GM12878 (cell line): ENCODE measurements around the gene ISG20.

Experiments used
- CHD2 ChIP-seq: IDR thresholded peaks from 2 replicates; pipeline ENCODE4 v1.6.1; 2011; ENCODE audit warnings: low read depth, low read length, improper control_type of control experiment, borderline replicate concordance
- HDAC2 ChIP-seq: fragments of 200-600 bp; sonication (generic); IDR thresholded peaks from 2 replicates; pipeline ENCODE4 v1.6.1; 2017
- RCOR1 ChIP-seq: conservative IDR thresholded peaks from 2 replicates; pipeline ENCODE4 v1.6.1; 2012; ENCODE audit warnings: low read depth, low read length, improper control_type of control experiment
- SP1 ChIP-seq: IDR thresholded peaks from one replicate; pipeline ENCODE4 v1.6.1; 2011; ENCODE audit warnings: low read depth, low read length
- SPI1 ChIP-seq: IDR thresholded peaks from 2 replicates; pipeline ENCODE4 v1.6.1; 2011; ENCODE audit warnings: low read depth, mild to moderate bottlenecking, low read length, moderate library complexity, borderline replicate concordance; ENCODE audit not compliant: insufficient read depth
- STAT3 ChIP-seq: IDR thresholded peaks from 2 replicates; pipeline ENCODE4 v1.6.1; 2011; ENCODE audit warnings: low read depth, low read length, improper control_type of control experiment
- TF ChIP-seq, protein P1 (sequence below): fragments of 450-650 bp; IDR thresholded peaks from 2 replicates; pipeline ENCODE4 v1.6.1; 2017; ENCODE audit warnings: mild to moderate bottlenecking, moderate library complexity
- TF ChIP-seq, protein P2 (sequence below): fragments of 450-650 bp; formaldehyde crosslinking; IDR thresholded peaks from 2 replicates; pipeline ENCODE4 v1.4.0; 2022; ENCODE audit warnings: mild to moderate bottlenecking, moderate library complexity
- TF ChIP-seq, protein P3 (sequence below): fragments of 150-350 bp; IDR thresholded peaks from 2 replicates; pipeline ENCODE4 v1.6.1; 2016; ENCODE audit warnings: low read depth, low read length

DNA sequence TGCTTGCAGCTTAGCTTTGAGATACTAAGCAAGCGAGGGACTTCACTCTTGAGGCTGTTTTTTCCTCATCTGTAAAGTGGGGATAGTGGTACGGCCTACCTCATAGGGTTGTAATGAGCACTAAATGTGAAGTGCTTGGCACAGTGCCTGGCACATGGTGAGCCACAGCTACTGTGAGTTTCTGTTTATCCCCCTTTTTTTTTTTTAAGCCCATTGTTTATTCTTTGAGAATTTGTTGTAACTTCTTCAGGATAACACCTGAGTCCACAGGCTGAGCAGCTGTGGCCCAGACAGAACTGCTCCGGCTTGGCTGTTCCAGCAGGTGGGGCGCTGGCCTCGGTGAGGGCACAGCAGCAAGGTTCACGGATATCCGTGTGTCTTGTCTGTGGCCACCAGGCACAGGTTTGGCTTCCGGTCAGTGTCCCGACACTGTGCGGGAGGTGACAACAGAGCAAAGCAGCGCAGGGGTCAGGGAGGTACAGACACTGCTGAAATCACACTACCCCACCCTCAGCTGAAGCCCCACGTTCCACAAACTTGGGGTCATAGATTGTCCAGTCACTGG is 7.3 kb upstream of the ISG20 start:
- TF ChIP-seq, protein P1, sequence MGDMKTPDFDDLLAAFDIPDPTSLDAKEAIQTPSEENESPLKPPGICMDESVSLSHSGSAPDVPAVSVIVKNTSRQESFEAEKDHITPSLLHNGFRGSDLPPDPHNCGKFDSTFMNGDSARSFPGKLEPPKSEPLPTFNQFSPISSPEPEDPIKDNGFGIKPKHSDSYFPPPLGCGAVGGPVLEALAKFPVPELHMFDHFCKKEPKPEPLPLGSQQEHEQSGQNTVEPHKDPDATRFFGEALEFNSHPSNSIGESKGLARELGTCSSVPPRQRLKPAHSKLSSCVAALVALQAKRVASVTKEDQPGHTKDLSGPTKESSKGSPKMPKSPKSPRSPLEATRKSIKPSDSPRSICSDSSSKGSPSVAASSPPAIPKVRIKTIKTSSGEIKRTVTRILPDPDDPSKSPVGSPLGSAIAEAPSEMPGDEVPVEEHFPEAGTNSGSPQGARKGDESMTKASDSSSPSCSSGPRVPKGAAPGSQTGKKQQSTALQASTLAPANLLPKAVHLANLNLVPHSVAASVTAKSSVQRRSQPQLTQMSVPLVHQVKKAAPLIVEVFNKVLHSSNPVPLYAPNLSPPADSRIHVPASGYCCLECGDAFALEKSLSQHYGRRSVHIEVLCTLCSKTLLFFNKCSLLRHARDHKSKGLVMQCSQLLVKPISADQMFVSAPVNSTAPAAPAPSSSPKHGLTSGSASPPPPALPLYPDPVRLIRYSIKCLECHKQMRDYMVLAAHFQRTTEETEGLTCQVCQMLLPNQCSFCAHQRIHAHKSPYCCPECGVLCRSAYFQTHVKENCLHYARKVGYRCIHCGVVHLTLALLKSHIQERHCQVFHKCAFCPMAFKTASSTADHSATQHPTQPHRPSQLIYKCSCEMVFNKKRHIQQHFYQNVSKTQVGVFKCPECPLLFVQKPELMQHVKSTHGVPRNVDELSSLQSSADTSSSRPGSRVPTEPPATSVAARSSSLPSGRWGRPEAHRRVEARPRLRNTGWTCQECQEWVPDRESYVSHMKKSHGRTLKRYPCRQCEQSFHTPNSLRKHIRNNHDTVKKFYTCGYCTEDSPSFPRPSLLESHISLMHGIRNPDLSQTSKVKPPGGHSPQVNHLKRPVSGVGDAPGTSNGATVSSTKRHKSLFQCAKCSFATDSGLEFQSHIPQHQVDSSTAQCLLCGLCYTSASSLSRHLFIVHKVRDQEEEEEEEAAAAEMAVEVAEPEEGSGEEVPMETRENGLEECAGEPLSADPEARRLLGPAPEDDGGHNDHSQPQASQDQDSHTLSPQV: no peak
- TF ChIP-seq SP1 (no peak), SPI1 (no peak), CHD2 (no peak), HDAC2 (no peak), STAT3 (no peak), RCOR1 (no peak)
- TF ChIP-seq, protein P2, sequence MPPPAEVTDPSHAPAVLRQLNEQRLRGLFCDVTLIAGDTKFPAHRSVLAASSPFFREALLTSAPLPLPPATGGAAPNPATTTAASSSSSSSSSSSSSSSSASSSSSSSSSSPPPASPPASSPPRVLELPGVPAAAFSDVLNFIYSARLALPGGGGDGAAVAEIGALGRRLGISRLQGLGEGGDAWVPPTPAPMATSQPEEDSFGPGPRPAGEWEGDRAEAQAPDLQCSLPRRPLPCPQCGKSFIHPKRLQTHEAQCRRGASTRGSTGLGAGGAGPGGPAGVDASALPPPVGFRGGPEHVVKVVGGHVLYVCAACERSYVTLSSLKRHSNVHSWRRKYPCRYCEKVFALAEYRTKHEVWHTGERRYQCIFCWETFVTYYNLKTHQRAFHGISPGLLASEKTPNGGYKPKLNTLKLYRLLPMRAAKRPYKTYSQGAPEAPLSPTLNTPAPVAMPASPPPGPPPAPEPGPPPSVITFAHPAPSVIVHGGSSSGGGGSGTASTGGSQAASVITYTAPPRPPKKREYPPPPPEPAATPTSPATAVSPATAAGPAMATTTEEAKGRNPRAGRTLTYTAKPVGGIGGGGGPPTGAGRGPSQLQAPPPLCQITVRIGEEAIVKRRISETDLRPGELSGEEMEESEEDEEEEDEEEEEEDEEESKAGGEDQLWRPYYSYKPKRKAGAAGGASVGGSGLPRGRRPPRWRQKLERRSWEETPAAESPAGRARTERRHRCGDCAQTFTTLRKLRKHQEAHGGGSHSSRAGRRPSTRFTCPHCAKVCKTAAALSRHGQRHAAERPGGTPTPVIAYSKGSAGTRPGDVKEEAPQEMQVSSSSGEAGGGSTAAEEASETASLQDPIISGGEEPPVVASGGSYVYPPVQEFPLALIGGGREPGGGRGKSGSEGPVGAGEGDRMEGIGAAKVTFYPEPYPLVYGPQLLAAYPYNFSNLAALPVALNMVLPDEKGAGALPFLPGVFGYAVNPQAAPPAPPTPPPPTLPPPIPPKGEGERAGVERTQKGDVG (CRISPR knock-in tag): no peak
- TF ChIP-seq, protein P3, sequence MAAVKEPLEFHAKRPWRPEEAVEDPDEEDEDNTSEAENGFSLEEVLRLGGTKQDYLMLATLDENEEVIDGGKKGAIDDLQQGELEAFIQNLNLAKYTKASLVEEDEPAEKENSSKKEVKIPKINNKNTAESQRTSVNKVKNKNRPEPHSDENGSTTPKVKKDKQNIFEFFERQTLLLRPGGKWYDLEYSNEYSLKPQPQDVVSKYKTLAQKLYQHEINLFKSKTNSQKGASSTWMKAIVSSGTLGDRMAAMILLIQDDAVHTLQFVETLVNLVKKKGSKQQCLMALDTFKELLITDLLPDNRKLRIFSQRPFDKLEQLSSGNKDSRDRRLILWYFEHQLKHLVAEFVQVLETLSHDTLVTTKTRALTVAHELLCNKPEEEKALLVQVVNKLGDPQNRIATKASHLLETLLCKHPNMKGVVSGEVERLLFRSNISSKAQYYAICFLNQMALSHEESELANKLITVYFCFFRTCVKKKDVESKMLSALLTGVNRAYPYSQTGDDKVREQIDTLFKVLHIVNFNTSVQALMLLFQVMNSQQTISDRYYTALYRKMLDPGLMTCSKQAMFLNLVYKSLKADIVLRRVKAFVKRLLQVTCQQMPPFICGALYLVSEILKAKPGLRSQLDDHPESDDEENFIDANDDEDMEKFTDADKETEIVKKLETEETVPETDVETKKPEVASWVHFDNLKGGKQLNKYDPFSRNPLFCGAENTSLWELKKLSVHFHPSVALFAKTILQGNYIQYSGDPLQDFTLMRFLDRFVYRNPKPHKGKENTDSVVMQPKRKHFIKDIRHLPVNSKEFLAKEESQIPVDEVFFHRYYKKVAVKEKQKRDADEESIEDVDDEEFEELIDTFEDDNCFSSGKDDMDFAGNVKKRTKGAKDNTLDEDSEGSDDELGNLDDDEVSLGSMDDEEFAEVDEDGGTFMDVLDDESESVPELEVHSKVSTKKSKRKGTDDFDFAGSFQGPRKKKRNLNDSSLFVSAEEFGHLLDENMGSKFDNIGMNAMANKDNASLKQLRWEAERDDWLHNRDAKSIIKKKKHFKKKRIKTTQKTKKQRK: no peak
